D721Med (cell line): ENCODE results near the gene ZNF19.
"Not testable (repeated sequence)": the region's sequence is repeated elsewhere in the genome, so short reads cannot be mapped to it uniquely, and the experiment has no call there.

Source experiments
- DNase-seq: peaks from one replicate; pipeline ENCODE4 v3.0.0; 2011; ENCODE audit warnings: low spot score; ENCODE audit not compliant: insufficient read length
- FAIRE-seq: peaks from 2 replicates; lab custom pipeline; 2011; peaks lifted over from hg19 to GRCh38; lab: Jason Lieb, UNC
- CTCF ChIP-seq: IDR thresholded peaks from 2 replicates; pipeline ENCODE4 v1.5.1; 2012; ENCODE audit warnings: mild to moderate bottlenecking, control low read depth; ENCODE audit not compliant: insufficient read depth; ENCODE audit errors: missing control alignments

ZNF19 gene

GRCh38 chr16:71524566-71525553 is 35.7 kb upstream of the ZNF19 start:
- no peak for TF ChIP-seq CTCF
- no peak for DNase-seq
- FAIRE-seq = no peak

- DNase-seq = no peak
- no peak for FAIRE-seq
- no peak for TF ChIP-seq CTCF
These were observed 31.4 kb upstream of the ZNF19 start for GRCh38 chr16:71520550-71520949.

GRCh38 chr16:71515026-71515425 is 25.9 kb upstream of the ZNF19 start:
- TF ChIP-seq CTCF = no peak
- DNase-seq (no peak), FAIRE-seq (no peak)

GRCh38 chr16:71514476-71514875 is 25.4 kb upstream of the ZNF19 start:
- FAIRE-seq = no peak
- DNase-seq = no peak

GRCh38 chr16:71513302-71513701 is 24.2 kb upstream of the ZNF19 start:
- DNase-seq (no peak), FAIRE-seq (no peak)
- no peak for TF ChIP-seq CTCF

More at GRCh38 chr16:71514476-71514875, 25.4 kb upstream of the ZNF19 start:
- no peak for TF ChIP-seq CTCF

- DNase-seq (no peak), FAIRE-seq (no peak)
- no peak for TF ChIP-seq CTCF
These were observed 17.9 kb upstream of the ZNF19 start for GRCh38 chr16:71507061-71507460.

- TF ChIP-seq CTCF = no peak
- FAIRE-seq = no peak
- DNase-seq = no peak
These were observed 15.8 kb upstream of the ZNF19 start for GRCh38 chr16:71504901-71505300.

- not testable (repeated sequence) for DNase-seq
These were observed 14.9 kb upstream of the ZNF19 start for GRCh38 chr16:71504051-71504450.

More at GRCh38 chr16:71504051-71504450, 14.9 kb upstream of the ZNF19 start:
- FAIRE-seq = not testable (repeated sequence)
